Kidney (tissue), 14 donors: ENCODE measurements around the gene ARHGAP26. TPM values are rescaled to one million over a fixed set of nuclear protein-coding genes. Genes with fewer than 3 reads are reported as not detected.

Source experiments
- DNase-seq, 5 donors: peaks; one replicate each; pipeline ENCODE4 v3.0.0-alpha.2; 2013 to 2020
- FAIRE-seq: peaks from 2 replicates; lab custom pipeline; 2012; peaks lifted over from hg19 to GRCh38; lab: Jason Lieb, UNC
- H3K27ac ChIP-seq, 2 donors: one replicate each; pipeline ENCODE4 v1.7.0; 2013; ENCODE audit warnings: low read depth in 2 of 2, low read length in 2 of 2, inconsistent platforms in 1 of 2
- H3K27me3 ChIP-seq: one replicate; pipeline ENCODE4 v1.7.1; 2013; ENCODE audit warnings: low read length, inconsistent platforms; ENCODE audit not compliant: control insufficient read depth, insufficient read depth
- H3K36me3 ChIP-seq, 3 donors: one replicate each; pipeline versions ENCODE4 v1.7.0 to v1.7.1; 2013; ENCODE audit warnings: low read length in 3 of 3, control low read depth in 1 of 3, inconsistent platforms in 1 of 3; ENCODE audit not compliant: insufficient read depth in 3 of 3, control insufficient read depth in 2 of 3
- H3K4me1 ChIP-seq, 3 donors: one replicate each; pipeline versions ENCODE4 v1.7.0 to v1.7.1; 2013; ENCODE audit warnings: low read length in 3 of 3, inconsistent platforms in 1 of 3, low read depth in 1 of 3; ENCODE audit not compliant: control insufficient read depth in 2 of 3, insufficient read depth in 2 of 3
- H3K4me3 ChIP-seq, 3 donors: one replicate each; pipeline versions ENCODE4 v1.7.0 to v1.8.1; 2013; ENCODE audit warnings: low read length in 3 of 3, control low read depth in 1 of 3, inconsistent platforms in 1 of 3
- H3K9ac ChIP-seq, 3 donors: one replicate each; pipeline versions ENCODE4 v1.7.0 to v1.7.1; 2013; ENCODE audit warnings: low read length in 3 of 3, control low read depth in 1 of 3, inconsistent platforms in 1 of 3
- H3K9me3 ChIP-seq, 3 donors: one replicate each; pipeline versions ENCODE4 v1.7.0 to v1.7.1; 2013; ENCODE audit warnings: low read length in 3 of 3, control low read depth in 1 of 3, inconsistent platforms in 1 of 3; ENCODE audit not compliant: control insufficient read depth in 2 of 3, insufficient read depth in 1 of 3
- intact Hi-C: fragments of 100-400 bp; cut with DNase I; formaldehyde crosslinking; loops from one replicate; pipeline ENCODE4 v1.11.1; 2022
- polyA plus RNA-seq: library from polyadenylated mRNA; stranded (reverse); fragments of 350-450 nt; fragmentation: Illumina TruSeq; extraction: RNeasy Lipid Tissue Mini Kit (QIAGEN cat#74804); gene quantifications from one replicate; pipeline ENCODE4 v1.2.3, GENCODE V29; 2014; ENCODE audit warnings: low read depth, low replicate concordance; ENCODE audit not compliant: insufficient read depth
- total RNA-seq: library from RNA; stranded (reverse); fragmentation: NEBNext Ultra II Directional; extraction: Animal tissue kit (Norgen Biotek cat#: 25700); gene quantifications from one replicate; pipeline ENCODE4 v1.2.1, GENCODE V29; 2021
- TF ChIP-seq, protein P1 (sequence below): IDR thresholded peaks from 3 replicates; pipeline ENCODE4 v1.5.1; 2012; ENCODE audit warnings: mild to moderate bottlenecking, moderate library complexity, borderline replicate concordance; ENCODE audit not compliant: insufficient read depth; ENCODE audit errors: extremely low read depth
- donor health status: control.
- donor health status: control.
- donor health status: control.
- donor health status: control.
- donor health status: control.
- donor health status: DM: yes; HTN: yes; CAD: no.
- donor health status: Normal renal cell carcinoma (clear cell type).

The ARHGAP26 gene
- total and polyA plus RNA-seq, 2 donors from 2014 or later, result 2.5 to 85.7 TPM

DNA sequence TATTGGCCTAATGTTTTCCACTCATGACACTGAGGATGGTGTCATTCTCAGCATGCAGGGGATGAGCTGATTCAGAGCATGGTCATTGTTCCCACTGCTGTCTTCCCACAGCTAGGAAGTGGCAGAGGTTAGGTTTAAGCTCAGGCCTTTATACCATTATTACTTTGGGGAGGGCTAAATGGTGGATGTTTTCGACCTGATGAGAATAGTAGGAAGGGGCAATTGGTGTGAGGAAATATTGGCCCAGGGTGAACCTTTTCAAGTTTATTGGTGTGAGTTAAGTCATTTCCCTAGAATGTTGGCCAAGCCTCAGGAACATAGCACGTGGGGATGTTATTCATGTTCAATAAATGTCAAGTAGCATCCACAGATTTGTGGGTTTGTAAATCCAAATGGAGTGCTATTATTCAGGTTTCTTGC, 59.6 kb downstream of the ARHGAP26 start:
- H3K27ac ChIP-seq, result no peak overlapping the region
- no peak overlapping the region for H3K9ac ChIP-seq
- TF ChIP-seq, protein P1, sequence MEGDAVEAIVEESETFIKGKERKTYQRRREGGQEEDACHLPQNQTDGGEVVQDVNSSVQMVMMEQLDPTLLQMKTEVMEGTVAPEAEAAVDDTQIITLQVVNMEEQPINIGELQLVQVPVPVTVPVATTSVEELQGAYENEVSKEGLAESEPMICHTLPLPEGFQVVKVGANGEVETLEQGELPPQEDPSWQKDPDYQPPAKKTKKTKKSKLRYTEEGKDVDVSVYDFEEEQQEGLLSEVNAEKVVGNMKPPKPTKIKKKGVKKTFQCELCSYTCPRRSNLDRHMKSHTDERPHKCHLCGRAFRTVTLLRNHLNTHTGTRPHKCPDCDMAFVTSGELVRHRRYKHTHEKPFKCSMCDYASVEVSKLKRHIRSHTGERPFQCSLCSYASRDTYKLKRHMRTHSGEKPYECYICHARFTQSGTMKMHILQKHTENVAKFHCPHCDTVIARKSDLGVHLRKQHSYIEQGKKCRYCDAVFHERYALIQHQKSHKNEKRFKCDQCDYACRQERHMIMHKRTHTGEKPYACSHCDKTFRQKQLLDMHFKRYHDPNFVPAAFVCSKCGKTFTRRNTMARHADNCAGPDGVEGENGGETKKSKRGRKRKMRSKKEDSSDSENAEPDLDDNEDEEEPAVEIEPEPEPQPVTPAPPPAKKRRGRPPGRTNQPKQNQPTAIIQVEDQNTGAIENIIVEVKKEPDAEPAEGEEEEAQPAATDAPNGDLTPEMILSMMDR, result no peak
- H3K4me3 ChIP-seq, result no peak overlapping the region
- H3K27me3 ChIP-seq, result no peaks in the 10 kb centered on the region
- intact Hi-C loops, result no loop called here
- H3K9me3 ChIP-seq, result no peaks in the 10 kb centered on the region
- H3K36me3 ChIP-seq, result no peaks in the 10 kb centered on the region
- DNase-seq (no peak), FAIRE-seq (no peak)
- H3K4me1 ChIP-seq, result peaks cover 0 to 7% (median 7%) of the 10 kb centered on the region in 3 donors

DNA sequence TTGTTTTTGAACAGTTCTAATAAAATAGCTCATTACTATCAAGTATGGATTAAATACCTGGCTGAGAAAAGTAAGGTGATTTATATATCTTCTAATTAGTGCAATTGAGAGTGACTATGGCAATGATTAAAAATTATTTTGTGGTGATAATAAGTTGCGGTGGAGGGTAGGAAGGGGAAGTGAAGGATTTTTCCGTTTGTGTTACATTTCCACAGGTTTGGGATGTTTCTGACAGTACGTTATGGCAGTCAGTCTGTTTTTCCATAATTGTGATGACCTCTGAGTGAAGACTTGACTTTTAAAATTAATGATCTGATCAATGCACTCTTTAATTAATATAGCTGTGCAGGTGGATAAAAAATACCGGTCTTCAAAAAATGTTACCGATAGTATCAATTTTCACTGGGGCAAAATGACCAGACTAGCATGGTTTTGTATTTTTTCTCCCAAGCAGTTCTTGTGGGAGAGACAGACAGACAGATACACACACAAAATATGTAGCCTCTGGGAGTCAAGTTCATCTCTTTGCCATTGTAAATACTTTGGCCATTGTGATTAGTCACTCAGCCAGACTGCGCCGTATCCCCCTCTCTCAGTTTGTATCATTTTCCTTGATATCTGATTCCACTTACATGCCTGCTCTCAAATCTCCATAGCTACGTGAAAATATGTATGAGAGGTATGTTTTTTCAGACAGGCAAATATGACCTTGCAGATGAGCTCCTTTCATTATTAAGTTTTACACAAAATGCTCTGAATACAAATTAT, 60.2 kb downstream of the ARHGAP26 start:
- Histone ChIP-seq H3K9ac (no peak overlapping the region), H3K27me3 (no peaks in the 10 kb centered on the region), H3K4me1 (peaks cover 0 to 4% (median 3%) of the 10 kb centered on the region in 3 donors), H3K9me3 (no peaks in the 10 kb centered on the region), H3K27ac (no peak overlapping the region), H3K36me3 (no peaks in the 10 kb centered on the region), H3K4me3 (no peak overlapping the region)
- FAIRE-seq (no peak), DNase-seq (no peak)
- intact Hi-C loops, result no loop called here
- TF ChIP-seq, protein P1, result no peak

DNA sequence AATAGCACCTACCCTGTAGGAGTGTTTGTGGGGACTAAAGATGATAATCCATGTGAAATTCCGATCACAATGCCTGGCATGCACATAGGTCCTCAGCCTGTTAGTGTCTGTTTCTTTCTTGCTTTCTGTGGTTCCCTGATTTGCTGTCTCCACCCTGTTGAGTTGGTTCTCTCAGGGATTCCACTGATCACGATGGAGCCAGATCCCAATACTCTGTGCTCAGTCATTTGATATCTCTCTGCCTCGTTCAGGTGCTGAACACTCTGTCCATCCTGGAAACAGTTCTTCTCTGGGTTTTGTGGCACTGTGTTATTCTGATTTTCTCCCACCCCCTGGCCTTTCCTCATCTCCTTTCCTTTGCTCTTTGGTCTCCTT, 60.8 kb downstream of the ARHGAP26 start:
- no peaks in the 10 kb centered on the region for H3K9me3 ChIP-seq
- H3K4me3 ChIP-seq, result no peak overlapping the region
- H3K4me1 ChIP-seq, result peaks cover 0 to 4% (median 3%) of the 10 kb centered on the region in 3 donors
- H3K9ac ChIP-seq, result no peak overlapping the region
- FAIRE-seq (no peak), DNase-seq (no peak)
- H3K36me3 ChIP-seq, result no peaks in the 10 kb centered on the region
- no peak overlapping the region for H3K27ac ChIP-seq
- no peaks in the 10 kb centered on the region for H3K27me3 ChIP-seq
- intact Hi-C loops, result no loop called here
- TF ChIP-seq, protein P1, result no peak

DNA sequence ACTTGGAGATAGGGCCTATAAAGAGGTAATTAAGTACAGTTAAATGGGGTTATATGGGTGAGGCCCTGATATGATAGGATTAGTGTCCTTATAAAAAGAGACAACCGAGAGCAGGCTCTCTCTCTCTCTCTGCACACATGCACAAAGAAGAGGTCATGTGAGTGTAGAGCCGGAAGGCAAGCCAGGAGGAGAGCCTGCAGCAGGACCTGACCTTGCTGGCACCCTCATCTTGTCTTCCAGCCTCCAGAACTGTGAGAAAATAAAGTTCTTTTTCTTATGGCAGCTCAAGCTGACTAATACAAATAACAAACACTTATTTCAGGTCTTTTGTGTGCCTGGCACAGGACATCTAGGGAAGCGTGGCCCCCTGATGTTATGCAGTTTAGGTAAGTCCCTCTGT, 62.1 kb downstream of the ARHGAP26 start:
- no peak for FAIRE-seq
- Histone ChIP-seq H3K27me3 (no peaks in the 10 kb centered on the region), H3K9me3 (no peaks in the 10 kb centered on the region), H3K36me3 (no peaks in the 10 kb centered on the region), H3K4me3 (no peak overlapping the region), H3K4me1 (peaks cover 0 to 3% (median 2%) of the 10 kb centered on the region in 3 donors), H3K27ac (no peak overlapping the region), H3K9ac (no peak overlapping the region)
- TF ChIP-seq, protein P1, result no peak
- no peak for DNase-seq
- intact Hi-C loops, result no loop called here
